ENCODE data around the gene SPATA16. TPM values are rescaled to one million over a fixed set of nuclear protein-coding genes. Genes with fewer than 3 reads are reported as not detected.

The SPATA16 gene
- total and polyA plus RNA-seq, 7 donors: not detected

DNA sequence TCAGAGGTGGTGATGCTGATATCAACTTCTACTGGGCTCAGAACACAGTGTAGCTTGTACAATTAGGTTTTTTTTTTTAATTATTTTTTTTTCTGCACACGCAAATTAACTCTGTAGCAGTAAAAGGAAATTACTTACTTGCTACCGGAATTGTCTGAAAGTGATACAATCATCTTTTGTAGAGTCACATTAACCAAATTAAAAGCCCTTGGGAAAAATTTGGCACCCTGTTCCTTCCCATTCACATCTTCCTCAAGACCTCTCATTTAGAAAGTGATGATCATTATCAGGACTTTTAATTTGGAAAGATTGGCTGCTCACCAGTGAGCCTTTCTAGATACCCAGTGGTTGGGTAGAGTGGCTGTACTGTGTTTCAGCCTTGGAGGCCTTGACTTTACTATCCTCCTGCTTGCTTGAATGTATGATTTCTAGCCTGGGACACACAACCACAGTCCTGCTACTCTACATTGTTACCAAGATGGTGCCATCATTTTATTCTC, 232.2 kb downstream of the SPATA16 start:
- 57 to 66% (median 62%) methylated on average over 2 of the region's 2 CpGs for WGBS, 3 donors
- H3K27me3 ChIP-seq (ENCODE audit: insufficient read depth in 3 of 3, low read length in 2 of 3): peaks cover 0 to 3% (median 0%) of the 10 kb centered on the region in 3 donors
- no peak for DNase-seq
- ATAC-seq: no peak
- no peaks in the 10 kb centered on the region for H3K4me1 ChIP-seq
- no peaks in the 10 kb centered on the region for H3K9me3 ChIP-seq
- TF ChIP-seq, protein P1, sequence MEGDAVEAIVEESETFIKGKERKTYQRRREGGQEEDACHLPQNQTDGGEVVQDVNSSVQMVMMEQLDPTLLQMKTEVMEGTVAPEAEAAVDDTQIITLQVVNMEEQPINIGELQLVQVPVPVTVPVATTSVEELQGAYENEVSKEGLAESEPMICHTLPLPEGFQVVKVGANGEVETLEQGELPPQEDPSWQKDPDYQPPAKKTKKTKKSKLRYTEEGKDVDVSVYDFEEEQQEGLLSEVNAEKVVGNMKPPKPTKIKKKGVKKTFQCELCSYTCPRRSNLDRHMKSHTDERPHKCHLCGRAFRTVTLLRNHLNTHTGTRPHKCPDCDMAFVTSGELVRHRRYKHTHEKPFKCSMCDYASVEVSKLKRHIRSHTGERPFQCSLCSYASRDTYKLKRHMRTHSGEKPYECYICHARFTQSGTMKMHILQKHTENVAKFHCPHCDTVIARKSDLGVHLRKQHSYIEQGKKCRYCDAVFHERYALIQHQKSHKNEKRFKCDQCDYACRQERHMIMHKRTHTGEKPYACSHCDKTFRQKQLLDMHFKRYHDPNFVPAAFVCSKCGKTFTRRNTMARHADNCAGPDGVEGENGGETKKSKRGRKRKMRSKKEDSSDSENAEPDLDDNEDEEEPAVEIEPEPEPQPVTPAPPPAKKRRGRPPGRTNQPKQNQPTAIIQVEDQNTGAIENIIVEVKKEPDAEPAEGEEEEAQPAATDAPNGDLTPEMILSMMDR (IDR thresholded peaks at IDR 0.05): no peak
- intact Hi-C loops (cut with DNase I): no loop called here
- no peak overlapping the region for H3K27ac ChIP-seq
- H3K4me3 ChIP-seq: no peak overlapping the region
- no peaks in the 10 kb centered on the region for H3K36me3 ChIP-seq (ENCODE audit: insufficient read depth in 1 of 2, low read depth in 1 of 2)

DNA sequence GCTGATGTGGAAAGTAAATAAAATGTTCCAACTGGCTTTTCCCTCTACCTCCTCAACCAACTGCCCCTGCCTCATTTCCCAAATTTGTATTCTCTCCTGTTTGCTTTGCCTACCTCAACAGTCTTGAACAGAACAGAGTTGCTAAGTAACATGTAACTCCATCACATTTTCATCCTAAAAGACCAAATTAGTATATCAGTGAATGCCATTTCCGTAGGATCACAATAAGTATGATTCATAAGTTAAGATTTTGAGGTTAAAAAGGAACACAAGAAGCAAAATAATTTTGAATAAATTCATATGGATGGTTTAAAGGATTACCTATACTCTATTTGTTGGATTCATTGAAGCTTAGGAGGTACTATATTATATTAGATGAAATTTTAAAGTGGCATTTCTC, 235.6 kb downstream of the SPATA16 start:
- TF ChIP-seq, protein P1 (IDR thresholded peaks at IDR 0.05): no peak
- WGBS, 3 donors: 85 to 89% (median 86%) methylated on average over 1 of the region's 1 CpG
- Histone ChIP-seq H3K4me3 (no peak overlapping the region), H3K27me3 (ENCODE audit: insufficient read depth in 3 of 3, low read length in 2 of 3) (peaks cover 0 to 3% (median 0%) of the 10 kb centered on the region in 3 donors), H3K27ac (no peak overlapping the region), H3K4me1 (no peaks in the 10 kb centered on the region), H3K9me3 (no peaks in the 10 kb centered on the region), H3K36me3 (ENCODE audit: insufficient read depth in 1 of 2, low read depth in 1 of 2) (no peaks in the 10 kb centered on the region)
- intact Hi-C loops (cut with DNase I): no loop called here
- ATAC-seq (no peak), DNase-seq (no peak)

DNA sequence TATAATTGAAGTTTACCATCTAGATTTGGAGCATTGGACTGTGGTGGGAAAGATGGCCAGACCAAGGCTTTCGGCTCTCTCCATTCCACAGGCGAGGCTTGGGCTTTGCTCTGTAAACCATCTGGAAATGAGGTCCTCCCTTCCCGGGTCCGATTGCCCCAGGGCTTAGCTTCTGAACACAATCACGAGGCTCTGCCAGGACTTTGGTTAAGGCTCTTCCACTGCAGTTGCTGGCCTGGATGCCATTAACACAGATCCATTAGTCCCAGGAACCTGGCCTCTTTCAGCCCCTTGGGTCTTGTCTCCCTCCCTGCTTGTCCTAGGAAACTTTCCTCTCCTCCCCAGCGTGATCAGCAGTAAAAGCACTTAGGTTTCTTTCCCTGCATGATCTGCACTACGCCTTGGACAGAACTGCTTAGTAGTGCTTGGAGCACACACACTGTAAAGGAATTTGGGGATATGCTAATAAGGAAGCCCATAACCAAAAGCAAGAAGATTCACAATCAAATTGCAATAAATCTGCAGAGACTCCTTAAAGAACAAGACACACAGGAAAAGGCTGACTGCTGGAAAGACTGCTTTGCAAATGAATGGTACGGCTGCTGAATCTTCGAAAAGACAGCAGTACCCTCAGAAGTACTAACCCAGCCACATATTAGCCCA, 236.2 kb downstream of the SPATA16 start:
- ATAC-seq (no peak), DNase-seq (no peak)
- peaks cover 0 to 3% (median 0%) of the 10 kb centered on the region in 3 donors for H3K27me3 ChIP-seq (ENCODE audit: insufficient read depth in 3 of 3, low read length in 2 of 3)
- no peaks in the 10 kb centered on the region for H3K36me3 ChIP-seq (ENCODE audit: insufficient read depth in 1 of 2, low read depth in 1 of 2)
- TF ChIP-seq, protein P1 (IDR thresholded peaks at IDR 0.05): no peak
- intact Hi-C loops (cut with DNase I): no loop called here
- H3K4me3 ChIP-seq: no peak overlapping the region
- no peaks in the 10 kb centered on the region for H3K4me1 ChIP-seq
- no peak overlapping the region for H3K27ac ChIP-seq
- H3K9me3 ChIP-seq: no peaks in the 10 kb centered on the region
- WGBS, 3 donors: 52 to 61% (median 55%) methylated on average over 9 of the region's 9 CpGs

DNA sequence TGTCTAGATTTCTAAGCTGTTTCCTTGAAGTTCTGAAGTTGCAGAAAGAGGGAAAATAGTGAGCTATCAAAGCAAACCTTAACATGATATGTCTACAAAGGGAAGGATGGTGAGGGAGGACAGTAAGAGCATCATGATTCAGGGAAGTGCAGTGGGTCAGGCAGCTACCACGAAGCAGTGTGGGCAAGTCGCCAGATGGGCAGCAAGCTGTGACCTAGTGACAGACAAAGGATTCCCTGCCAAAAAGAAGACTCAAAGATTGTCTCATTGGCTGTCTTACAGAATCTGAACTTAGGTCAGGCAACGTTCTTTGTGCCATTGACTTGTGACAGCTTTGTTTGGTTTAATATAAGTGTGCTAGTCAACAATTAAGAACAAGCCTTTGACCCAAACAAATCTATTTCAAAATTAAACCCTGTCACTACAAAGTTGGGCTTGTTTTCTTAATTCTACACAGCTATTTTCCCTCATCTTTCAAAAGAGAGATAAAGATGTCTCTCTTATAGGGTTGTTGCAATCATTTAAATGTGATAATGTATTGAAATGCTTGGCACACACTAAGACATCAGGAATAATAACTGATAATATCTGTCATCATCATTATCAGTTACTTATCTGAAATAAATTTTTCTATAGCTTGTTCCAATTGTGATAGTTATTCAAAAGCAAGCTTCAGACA, 237.3 kb downstream of the SPATA16 start:
- Histone ChIP-seq H3K27ac (no peak overlapping the region), H3K27me3 (ENCODE audit: insufficient read depth in 3 of 3, low read length in 2 of 3) (peaks cover 0 to 3% (median 0%) of the 10 kb centered on the region in 3 donors), H3K36me3 (ENCODE audit: insufficient read depth in 1 of 2, low read depth in 1 of 2) (no peaks in the 10 kb centered on the region), H3K4me1 (no peaks in the 10 kb centered on the region), H3K9me3 (no peaks in the 10 kb centered on the region), H3K4me3 (no peak overlapping the region)
- 29 to 37% (median 36%) methylated on average over 3 of the region's 3 CpGs for WGBS, 3 donors
- ATAC-seq (no peak), DNase-seq (peak in 1 of 2 donors; percentile 23)
- TF ChIP-seq, protein P1 (IDR thresholded peaks at IDR 0.05): no peak
- intact Hi-C loops (cut with DNase I): no loop called here
